GM12864 (cell line): Measurements from ENCODE around the gene ACTG2.

ENCODE experiments used
- DNase-seq: peaks from one replicate; pipeline ENCODE4 v3.0.0-alpha.2; 2011; ENCODE audit warnings: low read depth
- H3K4me3 ChIP-seq: 2 replicates; pipeline ENCODE4 v1.5.1; 2011; ENCODE audit warnings: mild to moderate bottlenecking, low read depth, low read length, control low read depth
- TF ChIP-seq, protein P1 (sequence below): IDR thresholded peaks from 2 replicates; pipeline ENCODE4 v1.5.1; 2011; ENCODE audit warnings: low read depth, mild to moderate bottlenecking, moderate library complexity, low read length, control low read depth, inconsistent platforms; ENCODE audit errors: missing control alignments

Gene ACTG2

DNA sequence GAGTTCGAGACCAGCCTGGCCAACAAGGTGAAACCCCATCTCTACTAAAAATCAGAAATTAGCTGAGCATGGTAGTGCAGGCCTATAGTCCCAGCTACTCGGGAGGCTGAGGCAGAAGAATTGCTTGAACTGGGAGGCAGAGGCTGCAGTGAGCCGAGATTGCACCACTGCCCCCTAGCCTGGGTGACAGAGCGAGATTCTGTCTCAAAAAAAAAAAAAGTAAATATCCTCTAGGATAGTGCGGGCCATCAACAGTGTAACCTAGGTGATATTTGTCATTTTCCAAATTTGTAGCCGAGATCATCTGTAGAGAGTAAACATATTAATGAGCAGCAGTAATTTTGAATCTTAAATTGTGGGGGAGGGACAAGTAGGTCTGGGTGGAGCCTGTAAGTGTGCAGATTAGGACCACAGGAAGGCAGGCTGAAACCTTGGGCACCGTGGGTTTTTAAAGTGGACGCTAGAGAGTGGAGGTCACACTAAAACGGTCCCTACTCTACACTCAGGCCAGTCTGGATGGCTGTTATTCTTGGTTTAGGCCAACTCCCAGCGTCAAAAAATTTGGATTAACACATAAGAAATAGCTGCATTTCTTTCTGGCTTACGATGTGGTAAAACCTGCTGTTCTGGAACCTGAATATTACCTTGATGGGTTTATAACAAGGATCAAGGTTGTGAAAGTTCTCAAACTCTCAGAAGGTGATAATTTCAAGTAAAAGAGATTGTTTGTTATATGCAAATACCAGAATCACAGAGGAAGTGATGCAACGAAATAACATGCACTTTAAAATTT is 69.2 kb downstream of the ACTG2 start:
- TF ChIP-seq, protein P1, sequence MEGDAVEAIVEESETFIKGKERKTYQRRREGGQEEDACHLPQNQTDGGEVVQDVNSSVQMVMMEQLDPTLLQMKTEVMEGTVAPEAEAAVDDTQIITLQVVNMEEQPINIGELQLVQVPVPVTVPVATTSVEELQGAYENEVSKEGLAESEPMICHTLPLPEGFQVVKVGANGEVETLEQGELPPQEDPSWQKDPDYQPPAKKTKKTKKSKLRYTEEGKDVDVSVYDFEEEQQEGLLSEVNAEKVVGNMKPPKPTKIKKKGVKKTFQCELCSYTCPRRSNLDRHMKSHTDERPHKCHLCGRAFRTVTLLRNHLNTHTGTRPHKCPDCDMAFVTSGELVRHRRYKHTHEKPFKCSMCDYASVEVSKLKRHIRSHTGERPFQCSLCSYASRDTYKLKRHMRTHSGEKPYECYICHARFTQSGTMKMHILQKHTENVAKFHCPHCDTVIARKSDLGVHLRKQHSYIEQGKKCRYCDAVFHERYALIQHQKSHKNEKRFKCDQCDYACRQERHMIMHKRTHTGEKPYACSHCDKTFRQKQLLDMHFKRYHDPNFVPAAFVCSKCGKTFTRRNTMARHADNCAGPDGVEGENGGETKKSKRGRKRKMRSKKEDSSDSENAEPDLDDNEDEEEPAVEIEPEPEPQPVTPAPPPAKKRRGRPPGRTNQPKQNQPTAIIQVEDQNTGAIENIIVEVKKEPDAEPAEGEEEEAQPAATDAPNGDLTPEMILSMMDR: no peak
- no peak overlapping the region for H3K4me3 ChIP-seq
- DNase-seq: no peak

DNA sequence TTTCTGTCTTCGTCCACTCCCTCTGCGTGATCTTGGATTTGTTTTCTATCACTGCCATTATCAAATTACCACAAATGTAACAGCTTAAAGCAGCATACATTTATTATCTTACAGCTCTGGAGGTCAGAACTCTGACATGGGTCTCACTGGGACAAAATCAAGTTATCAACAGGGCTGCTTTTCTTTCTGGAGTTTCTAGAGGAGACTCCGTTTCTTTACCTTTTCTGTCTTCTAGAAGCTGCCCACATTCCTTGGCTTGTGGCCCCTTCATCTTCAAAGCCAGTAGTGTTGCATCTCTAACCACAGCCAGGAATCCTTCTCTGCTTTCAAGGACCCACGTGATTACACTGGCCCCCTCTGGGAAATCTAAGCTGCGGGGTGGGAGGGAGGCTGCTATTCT is 70.0 kb downstream of the ACTG2 start:
- no peak overlapping the region for H3K4me3 ChIP-seq
- TF ChIP-seq, protein P1: no peak
- DNase-seq: no peak

DNA sequence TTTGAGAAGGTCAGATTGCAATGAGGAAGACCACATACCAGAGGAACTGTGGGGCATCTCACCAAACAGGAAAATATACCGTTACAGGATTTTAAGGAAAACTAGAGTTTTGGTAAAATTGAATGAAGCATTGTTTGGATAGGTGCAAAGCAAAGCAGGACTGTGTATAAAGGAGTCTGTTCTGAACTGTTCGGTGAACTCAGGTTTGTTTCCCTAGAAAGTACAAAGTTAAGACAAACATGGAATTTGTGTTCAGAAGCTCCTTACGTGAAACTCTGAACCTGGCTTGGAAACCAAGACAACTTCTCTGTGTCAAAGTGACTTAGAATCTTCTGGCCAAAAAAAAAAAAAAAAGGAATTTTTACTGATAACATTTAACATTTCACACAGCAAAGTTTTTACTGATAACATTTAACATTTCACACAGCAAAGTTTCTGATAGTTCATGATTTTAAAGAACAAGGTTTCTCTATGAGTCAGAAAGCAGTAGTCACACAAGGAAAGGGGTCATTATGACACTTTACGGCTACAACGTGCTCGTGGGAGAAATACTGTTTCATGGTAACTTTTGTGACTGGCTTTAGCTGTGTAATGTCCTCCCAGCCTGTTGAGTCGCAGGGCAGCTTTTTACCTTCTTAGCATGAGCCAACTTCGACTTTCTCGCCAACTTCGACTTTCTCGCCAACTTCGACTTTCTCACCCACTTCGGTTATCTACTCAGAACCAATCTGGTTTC is 70.7 kb downstream of the ACTG2 start:
- peak overlapping the region; percentile 8 for H3K4me3 ChIP-seq
- TF ChIP-seq, protein P1: no peak
- DNase-seq: peak; percentile 49

DNA sequence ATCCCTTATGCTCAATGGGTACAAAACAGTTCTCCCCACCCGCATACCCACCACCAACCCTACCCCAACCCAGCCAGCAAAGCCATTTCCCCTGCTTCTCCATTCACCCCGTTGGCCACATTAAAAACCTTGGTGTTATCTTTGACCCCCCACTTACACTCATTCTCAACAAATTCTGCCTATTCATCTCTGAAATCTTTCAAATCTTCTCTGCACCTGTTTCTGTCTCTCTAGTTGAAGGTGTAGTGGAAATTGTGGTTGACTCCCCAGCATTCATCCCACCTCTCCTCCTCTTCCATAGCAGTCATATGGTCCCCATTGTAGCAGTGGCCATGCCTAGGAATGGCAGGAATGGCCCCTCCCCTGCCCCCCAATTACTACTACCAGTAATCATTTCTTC is 71.4 kb downstream of the ACTG2 start:
- DNase-seq: no peak
- TF ChIP-seq, protein P1: no peak
- H3K4me3 ChIP-seq: no peak overlapping the region; the same call in 1 of the 2 replicates

DNA sequence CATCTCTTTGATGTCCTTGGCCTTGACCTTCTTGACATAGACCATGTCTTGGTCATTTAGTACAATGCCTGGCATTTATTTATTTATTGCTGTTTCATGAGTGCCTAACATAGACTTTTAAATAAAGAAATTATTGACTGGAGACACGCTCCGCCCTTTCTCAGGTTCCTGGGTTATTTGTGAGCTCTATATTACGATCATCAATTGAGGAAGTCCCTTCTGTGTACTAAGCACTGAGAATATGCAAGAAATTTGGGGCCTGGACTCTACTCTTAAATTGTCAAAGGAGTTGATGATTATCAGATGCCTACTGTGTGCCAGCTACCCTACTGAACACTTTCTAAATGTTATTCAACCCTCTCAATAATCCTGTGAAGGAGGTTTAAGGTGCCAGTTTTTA is 72.2 kb downstream of the ACTG2 start:
- no peak for DNase-seq
- TF ChIP-seq, protein P1: no peak
- no peak overlapping the region for H3K4me3 ChIP-seq

DNA sequence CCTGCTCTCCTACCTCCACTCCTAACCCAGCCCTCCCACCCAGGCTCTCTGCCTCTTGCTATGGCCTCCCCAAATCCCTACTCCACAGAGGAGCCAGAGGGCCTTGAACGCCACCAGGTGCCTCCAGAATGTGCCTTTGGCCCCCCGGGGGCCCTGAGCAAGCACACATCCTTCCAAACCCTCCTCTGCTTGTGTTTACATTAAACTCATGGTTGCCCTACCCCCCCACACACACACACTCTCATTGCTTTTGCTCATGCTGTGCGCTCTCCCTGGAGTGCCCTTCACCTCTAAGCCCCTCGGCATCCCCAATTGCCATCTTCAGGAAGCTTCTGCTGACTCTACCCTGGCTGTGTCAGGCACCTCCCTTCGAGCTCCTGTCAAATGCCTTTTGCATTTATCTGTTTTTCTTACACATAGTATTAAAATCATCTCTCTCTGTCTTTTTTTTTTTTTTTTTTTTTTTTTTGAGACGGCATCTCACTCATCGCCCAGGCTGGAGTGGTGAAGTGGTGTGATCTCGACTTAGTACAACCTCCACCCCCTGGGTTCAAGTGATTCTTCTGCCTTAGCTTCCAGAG is 75.6 kb downstream of the ACTG2 start:
- no peak overlapping the region for H3K4me3 ChIP-seq
- TF ChIP-seq, protein P1: no peak
- DNase-seq: no peak
